ENCODE data around the gene LAMB2.

- TF ChIP-seq POLR2A (IDR thresholded peaks at IDR 0.05) (no peak), CTCF (IDR thresholded peaks at IDR 0.05) (no peak), POLR2AphosphoS5 (IDR thresholded peaks at IDR 0.05) (no peak)
These were observed 20.6 kb upstream of the LAMB2 start for GRCh38 chr3:49153349-49153912.
